Measurements from ENCODE around the gene RBM48.
A peak's percentile ranks its signal among the peaks of the same experiment; 100 is the strongest.

RBM48 gene

DNA sequence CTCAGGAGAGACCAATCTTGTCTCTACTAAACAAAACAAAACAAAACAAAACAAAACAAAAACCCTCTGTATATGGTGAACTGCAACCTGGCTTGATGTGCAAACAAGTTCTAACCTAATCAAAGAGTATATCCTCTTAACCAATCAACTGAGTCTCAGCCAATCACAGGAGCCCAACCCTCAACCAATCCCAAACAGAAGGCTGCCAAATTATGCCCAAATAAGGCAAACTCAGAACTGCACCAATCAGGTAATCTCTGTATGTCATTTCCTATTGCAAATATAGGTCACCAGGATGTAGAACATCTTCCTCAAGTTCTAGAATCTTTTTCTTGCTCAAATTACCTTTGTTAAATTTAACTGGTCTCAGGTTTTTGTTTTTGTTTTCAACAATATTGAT is 56.4 kb downstream of the RBM48 start:
- Histone ChIP-seq H3K9me3 (ENCODE audit: insufficient read depth, low read depth, low read length) (no peaks in the 10 kb centered on the region), H3K27ac (ENCODE audit: low read depth, low read length) (peak overlapping the region; percentile 67), H3K27me3 (ENCODE audit: insufficient read depth, low read length) (no peaks in the 10 kb centered on the region), H3K9ac (ENCODE audit: low read depth, low read length) (no peak overlapping the region), H3K4me3 (ENCODE audit: low read length) (no peak overlapping the region), H3K4me1 (ENCODE audit: insufficient read depth, low read length) (peaks cover 5% of the 10 kb centered on the region; the same call in 1 of the 2 replicates), H3K36me3 (ENCODE audit: insufficient read depth, low read length) (peaks cover 23% of the 10 kb centered on the region)

DNA sequence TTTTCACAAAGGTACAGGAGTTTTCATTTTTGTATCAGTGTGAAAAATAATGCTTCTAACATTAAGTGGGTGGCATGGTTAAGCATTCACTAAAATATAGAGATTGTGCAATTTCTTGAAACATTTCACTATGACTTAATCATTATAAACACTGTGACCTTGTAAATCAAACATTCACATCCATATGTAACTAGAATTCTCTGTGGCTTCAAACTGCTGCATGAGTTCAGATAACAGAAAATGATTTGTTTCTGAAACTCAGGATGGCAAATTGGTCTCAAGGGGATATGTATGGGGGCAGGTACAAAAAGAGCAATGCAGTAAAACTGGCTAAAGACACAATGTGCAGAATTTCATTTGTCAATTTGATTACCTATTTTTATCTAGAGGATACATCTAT is 57.8 kb downstream of the RBM48 start:
- no peaks in the 10 kb centered on the region for H3K9me3 ChIP-seq (ENCODE audit: insufficient read depth, low read depth, low read length)
- no peak overlapping the region for H3K27ac ChIP-seq (ENCODE audit: low read depth, low read length)
- peaks cover 11% of the 10 kb centered on the region for H3K27me3 ChIP-seq (ENCODE audit: insufficient read depth, low read length)
- H3K4me1 ChIP-seq (ENCODE audit: insufficient read depth, low read length): peaks cover 5% of the 10 kb centered on the region; the same call in 1 of the 2 replicates
- no peak overlapping the region for H3K4me3 ChIP-seq (ENCODE audit: low read length)
- peaks cover 9% of the 10 kb centered on the region for H3K36me3 ChIP-seq (ENCODE audit: insufficient read depth, low read length)
- no peak overlapping the region for H3K9ac ChIP-seq (ENCODE audit: low read depth, low read length)

DNA sequence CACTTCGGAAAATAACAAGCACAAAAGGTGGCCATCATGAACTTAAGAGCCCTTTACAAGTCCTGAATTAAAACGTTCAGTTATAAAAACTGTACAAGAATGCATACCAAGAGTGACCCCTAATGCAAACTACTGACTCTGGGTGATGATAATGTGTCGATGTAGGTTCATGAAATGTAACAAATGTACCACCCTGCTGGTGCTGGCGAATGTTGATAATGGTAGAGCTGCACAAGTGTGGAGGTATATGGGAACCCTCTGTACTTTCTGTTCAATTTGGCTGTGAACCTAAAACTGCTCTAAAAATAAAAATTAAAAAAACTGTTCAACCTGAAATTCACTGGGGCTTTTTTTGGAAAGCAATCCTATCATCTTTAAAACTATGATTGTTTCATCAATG is 58.2 kb downstream of the RBM48 start:
- Histone ChIP-seq H3K36me3 (ENCODE audit: insufficient read depth, low read length) (peaks cover 5% of the 10 kb centered on the region), H3K4me1 (ENCODE audit: insufficient read depth, low read length) (peaks cover 5% of the 10 kb centered on the region; the same call in 1 of the 2 replicates), H3K9ac (ENCODE audit: low read depth, low read length) (no peak overlapping the region), H3K9me3 (ENCODE audit: insufficient read depth, low read depth, low read length) (no peaks in the 10 kb centered on the region), H3K27ac (ENCODE audit: low read depth, low read length) (no peak overlapping the region), H3K27me3 (ENCODE audit: insufficient read depth, low read length) (peaks cover 15% of the 10 kb centered on the region), H3K4me3 (ENCODE audit: low read length) (no peak overlapping the region)
- WGBS: 88% methylated on average over 4 of the region's 4 CpGs

Measured in HUES64 (cell line).